Measurements from ENCODE around the gene BTG2. TPM values are rescaled to one million over a fixed set of nuclear protein-coding genes. Genes with fewer than 3 reads are reported as not detected.

BTG2 gene
- total RNA-seq, 1 experiment from 2014 or later: 2.9 TPM

DNA sequence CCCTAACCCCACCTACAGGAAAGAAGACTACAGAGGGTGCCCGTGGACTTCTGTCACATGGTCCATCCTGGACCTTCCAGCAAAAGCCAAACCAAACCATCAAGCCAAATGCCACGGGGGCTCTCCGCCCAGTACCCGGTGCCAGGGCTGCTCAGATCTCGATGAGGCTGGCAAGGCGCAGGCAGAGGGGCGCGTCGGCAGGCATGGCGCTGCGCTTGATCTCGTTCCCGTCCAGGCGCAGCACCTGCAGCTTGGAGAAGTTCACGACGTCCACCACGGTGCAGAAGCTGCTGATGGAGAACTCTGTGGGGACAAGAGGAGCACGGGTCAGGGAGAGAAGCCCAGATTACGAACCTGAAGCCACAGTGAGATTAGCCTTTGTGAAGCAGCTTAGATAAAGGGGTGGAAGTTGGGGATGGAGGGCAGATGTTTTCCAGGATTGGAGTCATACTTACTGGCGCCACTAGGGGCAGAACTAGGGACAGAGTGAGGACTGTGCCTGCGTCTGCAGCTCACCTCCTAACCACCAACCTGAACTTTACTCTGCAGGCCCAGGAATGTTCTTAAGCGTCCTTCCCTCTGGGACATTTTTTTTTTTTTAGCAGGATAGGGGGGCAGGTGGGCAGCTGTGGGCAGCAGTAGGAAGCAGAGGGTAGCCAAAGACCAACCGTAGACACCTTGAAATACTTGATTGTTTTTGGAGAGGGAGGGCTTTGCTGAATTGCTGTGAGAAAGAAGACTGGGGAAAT is 37.0 kb downstream of the BTG2 start:
- Histone ChIP-seq H4K91ac (ENCODE audit: insufficient read length, low read depth, low read length) (no peak overlapping the region), H2BK12ac (ENCODE audit: insufficient read length, low read depth, low read length) (peak overlapping the region; percentile 80), H2BK15ac (ENCODE audit: low read depth, low read length) (peak overlapping the region; percentile 45; the same call in 1 of the 2 replicates), H4K20me1 (ENCODE audit: control insufficient read depth, insufficient read depth, insufficient read length) (no peaks in the 10 kb centered on the region), H3K9ac (ENCODE audit: extremely low read depth, insufficient read length, low read length) (no peak overlapping the region), H2BK5ac (ENCODE audit: insufficient read length, low read length) (no peak overlapping the region), H3K79me1 (ENCODE audit: insufficient read depth, low read depth, low read length, poor library complexity, severe bottlenecking) (no peaks in the 10 kb centered on the region), H3K27ac (ENCODE audit: insufficient read length, low read depth, low read length) (no peak overlapping the region), H3K9me3 (ENCODE audit: control insufficient read depth, low read depth, low read length) (no peaks in the 10 kb centered on the region), H2AK5ac (ENCODE audit: insufficient read length, low read length) (no peak overlapping the region), H3K27me3 (ENCODE audit: insufficient read depth, low read length) (no peaks in the 10 kb centered on the region; the same call in 1 of the 2 replicates), H3K4ac (ENCODE audit: low read depth, low read length) (no peak overlapping the region), H3K18ac (ENCODE audit: insufficient read length, low read depth, low read length) (peak overlapping the region; percentile 91), H2AFZ (ENCODE audit: low read length) (peak overlapping the region; percentile 53), H3K79me2 (ENCODE audit: insufficient read depth, low read length) (no peaks in the 10 kb centered on the region), H3K4me2 (ENCODE audit: insufficient read depth, insufficient read length, low read length) (peak overlapping the region; percentile 23), H2BK20ac (ENCODE audit: low read depth, low read length, poor library complexity, severe bottlenecking) (no peak overlapping the region), H3T11ph (ENCODE audit: low read length) (no peak overlapping the region), H3K4me1 (ENCODE audit: insufficient read depth, low read length) (peaks cover 1% of the 10 kb centered on the region; the same call in 1 of the 2 replicates), H3K56ac (ENCODE audit: insufficient read length, low read depth, low read length) (no peak overlapping the region), H4K5ac (ENCODE audit: insufficient read length, low read depth, low read length) (no peak overlapping the region), H4K8ac (replicated peaks; ENCODE audit: insufficient read length, low read depth, low read length) (no peak overlapping the region), H3K23me2 (ENCODE audit: insufficient read length, low read depth, low read length, poor library complexity, severe bottlenecking) (no peaks in the 10 kb centered on the region), H3K23ac (ENCODE audit: insufficient read length, low read depth, low read length) (no peak overlapping the region), H2BK120ac (ENCODE audit: low read depth, low read length, poor library complexity, severe bottlenecking) (no peak overlapping the region), H3K14ac (ENCODE audit: insufficient read depth, low read length) (peak overlapping the region; percentile 80; the same call in 1 of the 2 replicates)
- DNase-seq: peak; percentile 85
- Mint-ChIP-seq H3K36me3 (ENCODE audit: insufficient read depth in 1 of 3, low read depth in 3 of 3) (no peaks in the 10 kb centered on the region), H3K27me3 (ENCODE audit: low read depth) (peaks cover 53% of the 10 kb centered on the region), H3K9me3 (no peaks in the 10 kb centered on the region), H3K4me1 (peaks cover 26 to 34% of the 10 kb centered on the region in 2 experiments), H3K27ac (no peak overlapping the region), H3K4me3 (no peak overlapping the region)
- no CpG with 5 or more reads among the region's 23 CpGs for WGBS (ENCODE audit: extremely low coverage, insufficient read length, low lambda C conversion rate)
- TF ChIP-seq, protein P1, sequence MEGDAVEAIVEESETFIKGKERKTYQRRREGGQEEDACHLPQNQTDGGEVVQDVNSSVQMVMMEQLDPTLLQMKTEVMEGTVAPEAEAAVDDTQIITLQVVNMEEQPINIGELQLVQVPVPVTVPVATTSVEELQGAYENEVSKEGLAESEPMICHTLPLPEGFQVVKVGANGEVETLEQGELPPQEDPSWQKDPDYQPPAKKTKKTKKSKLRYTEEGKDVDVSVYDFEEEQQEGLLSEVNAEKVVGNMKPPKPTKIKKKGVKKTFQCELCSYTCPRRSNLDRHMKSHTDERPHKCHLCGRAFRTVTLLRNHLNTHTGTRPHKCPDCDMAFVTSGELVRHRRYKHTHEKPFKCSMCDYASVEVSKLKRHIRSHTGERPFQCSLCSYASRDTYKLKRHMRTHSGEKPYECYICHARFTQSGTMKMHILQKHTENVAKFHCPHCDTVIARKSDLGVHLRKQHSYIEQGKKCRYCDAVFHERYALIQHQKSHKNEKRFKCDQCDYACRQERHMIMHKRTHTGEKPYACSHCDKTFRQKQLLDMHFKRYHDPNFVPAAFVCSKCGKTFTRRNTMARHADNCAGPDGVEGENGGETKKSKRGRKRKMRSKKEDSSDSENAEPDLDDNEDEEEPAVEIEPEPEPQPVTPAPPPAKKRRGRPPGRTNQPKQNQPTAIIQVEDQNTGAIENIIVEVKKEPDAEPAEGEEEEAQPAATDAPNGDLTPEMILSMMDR (conservative IDR thresholded peaks at IDR 0.05): peak; percentile 76
